Astrocyte (in vitro differentiated cells and primary cell): ENCODE results near the gene FAF1. TPM values are rescaled to one million over a fixed set of nuclear protein-coding genes. Genes with fewer than 3 reads are reported as not detected.
"Not testable (repeated sequence)": the region's sequence is repeated elsewhere in the genome, so short reads cannot be mapped to it uniquely, and the experiment has no call there.

ENCODE experiments used
- DNase-seq: peaks from one replicate; pipeline ENCODE4 v3.0.0-alpha.2; 2010; ENCODE audit warnings: low read depth
- FAIRE-seq: peaks from 2 replicates; lab custom pipeline; 2011; peaks lifted over from hg19 to GRCh38; lab: Jason Lieb, UNC
- H2AFZ ChIP-seq: 2 replicates; pipeline ENCODE4 v1.6.0; 2012; ENCODE audit warnings: low read depth, low read length, inconsistent platforms
- H3K27ac ChIP-seq: 2 replicates; pipeline ENCODE4 v1.5.1; 2011; ENCODE audit warnings: low read depth, low read length, inconsistent platforms
- H3K27me3 ChIP-seq: 2 replicates; pipeline ENCODE4 v1.6.0; 2011; ENCODE audit warnings: low read length, inconsistent platforms; ENCODE audit not compliant: insufficient read depth
- H3K36me3 ChIP-seq: 2 replicates; pipeline ENCODE4 v1.5.1; 2011; ENCODE audit warnings: low read length, inconsistent platforms; ENCODE audit not compliant: insufficient read depth
- H3K4me1 ChIP-seq: 2 replicates; pipeline ENCODE4 v1.5.1; 2011; ENCODE audit warnings: low read length, inconsistent platforms; ENCODE audit not compliant: insufficient read depth
- H3K4me2 ChIP-seq: 2 replicates; pipeline ENCODE4 v1.6.0; 2012; ENCODE audit warnings: low read length, inconsistent platforms
- H3K4me3 ChIP-seq: 2 replicates; pipeline ENCODE4 v1.5.1; 2011; ENCODE audit warnings: low read depth, mild to moderate bottlenecking, low read length, inconsistent platforms; ENCODE audit not compliant: insufficient read depth
- H3K79me2 ChIP-seq: 2 replicates; pipeline ENCODE4 v1.6.0; 2012; ENCODE audit warnings: mild to moderate bottlenecking, low read length, inconsistent platforms; ENCODE audit not compliant: insufficient read depth
- H3K9ac ChIP-seq: 2 replicates; pipeline ENCODE4 v1.6.0; 2012; ENCODE audit warnings: mild to moderate bottlenecking, low read length, inconsistent platforms
- H3K9me3 ChIP-seq: 2 replicates; pipeline ENCODE4 v1.5.1; 2012; ENCODE audit warnings: low read depth, mild to moderate bottlenecking, low read length, inconsistent platforms; ENCODE audit not compliant: insufficient read depth
- H4K20me1 ChIP-seq: 2 replicates; pipeline ENCODE4 v1.6.0; 2012; ENCODE audit warnings: low read length, inconsistent platforms; ENCODE audit not compliant: insufficient read depth
- H3K27ac Mint-ChIP-seq: one replicate; pipeline ENCODE4 v1.8.0; 2021; ENCODE audit warnings: mild to moderate bottlenecking, mixed read lengths; ENCODE audit not compliant: unreplicated experiment
- H3K27me3 Mint-ChIP-seq: one replicate; pipeline ENCODE4 v1.8.0; 2021; ENCODE audit warnings: low read depth, mixed read lengths; ENCODE audit not compliant: unreplicated experiment
- H3K36me3 Mint-ChIP-seq: one replicate; pipeline ENCODE4 v1.8.0; 2021; ENCODE audit warnings: low read depth, mixed read lengths; ENCODE audit not compliant: unreplicated experiment
- H3K4me1 Mint-ChIP-seq: one replicate; pipeline ENCODE4 v1.8.0; 2021; ENCODE audit warnings: low read depth, mixed read lengths; ENCODE audit not compliant: unreplicated experiment
- H3K4me3 Mint-ChIP-seq: one replicate; pipeline ENCODE4 v1.8.0; 2021; ENCODE audit warnings: mild to moderate bottlenecking, moderate library complexity, mixed read lengths; ENCODE audit not compliant: unreplicated experiment
- H3K9me3 Mint-ChIP-seq: one replicate; pipeline ENCODE4 v1.8.0; 2021; ENCODE audit warnings: mild to moderate bottlenecking, mixed read lengths; ENCODE audit not compliant: unreplicated experiment
- EZH2 ChIP-seq: IDR thresholded peaks from 2 replicates; pipeline ENCODE4 v1.6.1; 2012; ENCODE audit warnings: mild to moderate bottlenecking, low read length, inconsistent platforms; ENCODE audit not compliant: insufficient read depth
- total RNA-seq: library from RNA; stranded (reverse); gene quantifications from 2 replicates; pipeline ENCODE4 v1.2.1, GENCODE V29; 2021
- TF ChIP-seq, protein P1 (sequence below): IDR thresholded peaks from 2 replicates; pipeline ENCODE4 v1.5.1; 2011; ENCODE audit warnings: low read depth, mild to moderate bottlenecking, inconsistent platforms, low read length, moderate library complexity; ENCODE audit not compliant: insufficient read depth

FAF1 gene
- total RNA-seq, 1 donor from 2014 or later, result 35.4 TPM

DNA sequence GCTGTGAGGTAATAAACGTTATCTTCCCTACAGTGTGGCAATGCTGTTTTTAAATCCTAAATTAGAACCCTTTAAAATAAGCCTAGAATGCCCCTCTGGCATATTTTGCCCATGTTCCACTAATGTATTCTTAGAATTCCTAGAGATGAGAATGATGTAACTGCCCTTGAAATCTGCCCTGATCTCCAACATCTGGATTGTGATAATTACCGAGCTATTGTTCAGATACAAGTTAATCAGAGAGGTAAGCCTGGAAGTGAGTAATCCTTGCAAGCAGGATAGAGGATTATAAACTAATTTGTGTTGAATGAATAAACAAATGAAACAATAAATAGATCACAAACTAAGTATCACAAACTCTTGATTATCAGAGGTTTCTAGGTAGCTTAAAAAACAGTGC lies 429.0 kb downstream of the FAF1 start:
- Histone ChIP-seq H3K4me2 (peak overlapping the region; percentile 41), H3K4me3 (no peak overlapping the region), H4K20me1 (no peaks in the 10 kb centered on the region), H2AFZ (no peak overlapping the region), H3K4me1 (peaks cover 3% of the 10 kb centered on the region), H3K9ac (no peak overlapping the region), H3K36me3 (no peaks in the 10 kb centered on the region), H3K27ac (no peak overlapping the region), H3K9me3 (no peaks in the 10 kb centered on the region), H3K79me2 (no peaks in the 10 kb centered on the region), H3K27me3 (no peaks in the 10 kb centered on the region)
- Mint-ChIP-seq H3K36me3 (no peaks in the 10 kb centered on the region), H3K4me1 (no peaks in the 10 kb centered on the region), H3K9me3 (no peaks in the 10 kb centered on the region), H3K27me3 (no peaks in the 10 kb centered on the region), H3K27ac (no peak overlapping the region), H3K4me3 (no peak overlapping the region)
- DNase-seq (no peak), FAIRE-seq (no peak)
- TF ChIP-seq EZH2, result no peak
- TF ChIP-seq, protein P1, sequence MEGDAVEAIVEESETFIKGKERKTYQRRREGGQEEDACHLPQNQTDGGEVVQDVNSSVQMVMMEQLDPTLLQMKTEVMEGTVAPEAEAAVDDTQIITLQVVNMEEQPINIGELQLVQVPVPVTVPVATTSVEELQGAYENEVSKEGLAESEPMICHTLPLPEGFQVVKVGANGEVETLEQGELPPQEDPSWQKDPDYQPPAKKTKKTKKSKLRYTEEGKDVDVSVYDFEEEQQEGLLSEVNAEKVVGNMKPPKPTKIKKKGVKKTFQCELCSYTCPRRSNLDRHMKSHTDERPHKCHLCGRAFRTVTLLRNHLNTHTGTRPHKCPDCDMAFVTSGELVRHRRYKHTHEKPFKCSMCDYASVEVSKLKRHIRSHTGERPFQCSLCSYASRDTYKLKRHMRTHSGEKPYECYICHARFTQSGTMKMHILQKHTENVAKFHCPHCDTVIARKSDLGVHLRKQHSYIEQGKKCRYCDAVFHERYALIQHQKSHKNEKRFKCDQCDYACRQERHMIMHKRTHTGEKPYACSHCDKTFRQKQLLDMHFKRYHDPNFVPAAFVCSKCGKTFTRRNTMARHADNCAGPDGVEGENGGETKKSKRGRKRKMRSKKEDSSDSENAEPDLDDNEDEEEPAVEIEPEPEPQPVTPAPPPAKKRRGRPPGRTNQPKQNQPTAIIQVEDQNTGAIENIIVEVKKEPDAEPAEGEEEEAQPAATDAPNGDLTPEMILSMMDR, result no peak

DNA sequence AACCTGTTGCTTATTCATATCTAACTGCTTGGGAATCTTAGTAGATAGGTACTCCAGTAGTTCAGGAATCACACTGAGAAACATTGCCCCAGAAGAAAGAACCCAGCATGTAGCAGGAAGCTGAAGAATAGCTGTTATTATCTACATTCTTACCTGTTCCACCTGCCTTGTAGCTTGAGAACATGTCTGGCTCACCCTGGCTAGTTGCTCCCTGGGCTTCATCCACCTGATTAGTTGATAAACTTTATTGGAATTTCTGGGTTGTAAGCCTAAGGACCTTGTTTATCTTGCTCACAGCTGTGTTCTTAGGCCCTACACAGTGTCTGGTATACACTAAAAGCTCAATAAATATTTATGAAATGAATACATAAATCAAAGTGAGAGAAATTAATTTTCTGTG lies 430.6 kb downstream of the FAF1 start:
- peaks cover 2% of the 10 kb centered on the region for H3K36me3 Mint-ChIP-seq
- H3K36me3 ChIP-seq, result no peaks in the 10 kb centered on the region
- no peaks in the 10 kb centered on the region for H4K20me1 ChIP-seq
- no peaks in the 10 kb centered on the region for H3K79me2 ChIP-seq
- no peak overlapping the region for H3K27ac Mint-ChIP-seq
- FAIRE-seq (no peak), DNase-seq (no peak)
- no peak overlapping the region for H3K4me3 ChIP-seq
- no peaks in the 10 kb centered on the region for H3K9me3 Mint-ChIP-seq
- H3K4me1 ChIP-seq, result peaks cover 3% of the 10 kb centered on the region
- H3K27me3 ChIP-seq, result no peaks in the 10 kb centered on the region
- H3K4me2 ChIP-seq, result no peak overlapping the region
- H3K27ac ChIP-seq, result no peak overlapping the region
- no peak overlapping the region for H2AFZ ChIP-seq
- no peaks in the 10 kb centered on the region for H3K4me1 Mint-ChIP-seq
- TF ChIP-seq, protein P1, result no peak
- no peak for TF ChIP-seq EZH2
- no peak overlapping the region for H3K9ac ChIP-seq
- no peaks in the 10 kb centered on the region for H3K9me3 ChIP-seq
- H3K4me3 Mint-ChIP-seq, result no peak overlapping the region
- no peaks in the 10 kb centered on the region for H3K27me3 Mint-ChIP-seq

DNA sequence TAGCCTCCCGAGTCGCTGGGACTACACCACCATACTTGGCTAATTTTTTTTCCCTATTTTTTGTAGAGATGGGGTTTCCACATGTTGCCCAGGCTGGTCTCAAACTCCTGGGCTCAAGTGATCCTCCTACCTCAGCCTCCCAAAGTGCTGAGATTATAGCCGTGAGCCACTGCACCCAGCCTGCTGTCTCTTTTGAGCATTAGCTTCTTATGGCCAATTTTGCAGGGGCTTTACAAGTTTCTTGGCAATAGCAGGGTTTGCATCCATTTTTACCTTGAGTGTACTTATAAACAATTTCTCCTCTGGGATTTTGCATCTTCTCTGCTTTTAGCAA lies 432.1 kb downstream of the FAF1 start:
- not testable (repeated sequence) for H3K27ac ChIP-seq, H3K36me3 Mint-ChIP-seq, H3K27me3 Mint-ChIP-seq, H3K27ac Mint-ChIP-seq, H3K27me3 ChIP-seq, H3K79me2 ChIP-seq, H3K9me3 Mint-ChIP-seq, H3K4me1 ChIP-seq, H3K4me3 ChIP-seq, H3K4me2 ChIP-seq, H3K9me3 ChIP-seq, H3K9ac ChIP-seq, FAIRE-seq, H3K4me1 Mint-ChIP-seq, H3K36me3 ChIP-seq, H4K20me1 ChIP-seq, H3K4me3 Mint-ChIP-seq, H2AFZ ChIP-seq, DNase-seq
